Brain microvascular endothelial cell (primary cell): ENCODE measurements around the gene GRID1.

Experiments used
- DNase-seq: peaks from one replicate; pipeline ENCODE4 v3.0.0-alpha.2; 2020
- H3K27ac ChIP-seq: fragments of 250-450 bp; sonication (Bioruptor Pico); 2 replicates; pipeline ENCODE4 v1.5.1; 2020; ENCODE audit warnings: mild to moderate bottlenecking, moderate library complexity
- H3K27me3 ChIP-seq: fragments of 250-450 bp; sonication (Bioruptor Pico); replicated peaks from 2 replicates; pipeline ENCODE4 v1.5.1; 2020; ENCODE audit warnings: mild to moderate bottlenecking
- H3K36me3 ChIP-seq: fragments of 250-450 bp; sonication (Bioruptor Pico); replicated peaks from 2 replicates; pipeline ENCODE4 v1.5.1; 2020; ENCODE audit warnings: mild to moderate bottlenecking
- H3K4me3 ChIP-seq: 2 replicates; pipeline ENCODE4 v1.5.1; 2011; ENCODE audit warnings: low read depth, mild to moderate bottlenecking, control low read depth, low read length, moderate library complexity
- CTCF ChIP-seq: IDR thresholded peaks from 2 replicates; pipeline ENCODE4 v1.5.1; 2011; ENCODE audit warnings: low read depth, mild to moderate bottlenecking, moderate library complexity, low read length, control low read depth, inconsistent platforms; ENCODE audit errors: missing control alignments
- in situ Hi-C: cut with HindIII; loops from 2 replicates; pipeline ENCODE4 v1.10.0; 2017; ENCODE audit warnings: low sequenced_read_pairs, low pct_ligation_motif_present

The GRID1 gene

GRCh38 chr10:85612833-85613232 is 753.8 kb downstream of the GRID1 start:
- H3K27me3 ChIP-seq, result no peaks in the 10 kb centered on the region
- H3K27ac ChIP-seq, result no peak overlapping the region
- DNase-seq, result no peak
- H3K36me3 ChIP-seq, result no peaks in the 10 kb centered on the region
- in situ Hi-C loops, result no loop called here
- no peak for TF ChIP-seq CTCF
- H3K4me3 ChIP-seq, result no peak overlapping the region

DNA sequence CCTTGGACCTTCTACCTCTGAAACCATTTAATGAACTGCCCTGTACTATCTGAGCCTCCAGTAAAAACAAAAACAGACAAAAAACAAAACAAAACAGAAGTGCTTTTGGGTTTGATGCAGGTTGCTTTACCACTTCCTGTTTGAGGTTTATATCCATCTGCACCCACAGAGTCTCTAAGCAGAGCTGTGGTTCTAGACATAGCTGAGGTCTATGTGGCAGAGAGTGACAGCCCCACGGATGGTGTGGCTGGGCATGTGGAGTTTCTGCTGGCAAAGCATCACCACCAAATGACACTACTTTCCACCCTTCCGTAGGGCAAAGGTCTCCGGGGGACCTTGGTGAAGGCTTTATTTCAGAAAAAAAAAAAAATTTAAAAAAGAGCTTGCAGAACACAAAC is 754.2 kb downstream of the GRID1 start:
- no peak for TF ChIP-seq CTCF
- Histone ChIP-seq H3K4me3 (no peak overlapping the region), H3K27me3 (no peaks in the 10 kb centered on the region), H3K36me3 (no peaks in the 10 kb centered on the region), H3K27ac (no peak overlapping the region)
- no peak for DNase-seq
- in situ Hi-C loops, result no loop called here

DNA sequence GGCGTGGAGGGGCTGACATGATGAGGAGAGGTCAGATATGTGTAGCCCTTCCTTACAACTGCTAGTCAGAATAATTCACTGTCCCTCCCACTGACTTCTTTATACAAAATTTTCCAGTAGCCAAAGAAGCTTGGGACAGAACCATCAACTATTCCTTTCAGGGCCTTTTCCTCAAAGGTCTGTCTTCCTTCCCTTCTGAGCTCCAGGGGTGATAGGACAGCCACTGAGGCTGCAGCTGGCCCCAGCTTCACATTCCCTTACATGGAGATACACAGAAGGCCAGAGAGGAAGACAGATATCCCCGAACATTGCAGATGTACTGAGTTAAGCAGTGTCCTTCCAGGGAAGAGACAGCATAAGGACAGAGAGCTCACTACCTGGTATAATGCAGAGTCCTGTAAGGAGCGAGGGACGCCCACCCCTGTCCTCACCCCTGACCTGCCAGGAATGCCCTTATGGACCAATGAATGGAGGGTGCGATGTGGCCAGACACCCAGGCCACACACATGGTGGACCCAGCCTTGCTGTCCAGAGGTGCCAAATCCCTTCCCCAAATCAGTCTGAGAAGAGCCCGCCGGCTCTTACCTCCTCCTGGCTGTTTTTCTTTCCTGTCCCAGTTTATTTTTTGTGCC is 754.7 kb downstream of the GRID1 start:
- in situ Hi-C loops, result no loop called here
- no peak for DNase-seq
- Histone ChIP-seq H3K27ac (no peak overlapping the region), H3K27me3 (no peaks in the 10 kb centered on the region), H3K36me3 (no peaks in the 10 kb centered on the region), H3K4me3 (no peak overlapping the region)
- TF ChIP-seq CTCF, result no peak

- no peak overlapping the region for H3K27ac ChIP-seq
- in situ Hi-C loops, result no loop called here
- DNase-seq, result no peak
- no peaks in the 10 kb centered on the region for H3K36me3 ChIP-seq
- H3K4me3 ChIP-seq, result no peak overlapping the region
- no peaks in the 10 kb centered on the region for H3K27me3 ChIP-seq
- TF ChIP-seq CTCF, result no peak
These were observed 755.4 kb downstream of the GRID1 start for GRCh38 chr10:85611093-85611740.

- no peaks in the 10 kb centered on the region for H3K36me3 ChIP-seq
- H3K27me3 ChIP-seq, result no peaks in the 10 kb centered on the region
- no peak for DNase-seq
- TF ChIP-seq CTCF, result no peak
- in situ Hi-C loops, result no loop called here
- no peak overlapping the region for H3K4me3 ChIP-seq
- no peak overlapping the region for H3K27ac ChIP-seq
These were observed 756.1 kb downstream of the GRID1 start for GRCh38 chr10:85610381-85611092.
